ENCODE measurements around the gene C9orf50. TPM values are rescaled to one million over a fixed set of nuclear protein-coding genes. Genes with fewer than 3 reads are reported as not detected.
A peak's percentile ranks its signal among the peaks of the same experiment; 100 is the strongest.

Gene C9orf50
- total RNA-seq, 2 experiments from 2014 or later: not detected

- no peaks in the 10 kb centered on the region for H3K27me3 ChIP-seq (ENCODE audit: control insufficient read depth in 1 of 2, insufficient read depth in 2 of 2, low read length in 2 of 2)
- ChIA-PET POLR2A (no interaction called here), CTCF (no interaction called here)
- Mint-ChIP-seq H3K4me1 (ENCODE audit: low read depth) (peaks cover 3% of the 10 kb centered on the region), H3K36me3 (ENCODE audit: low read depth) (peaks cover 2% of the 10 kb centered on the region), H3K27ac (no peak overlapping the region), H3K9me3 (no peaks in the 10 kb centered on the region), H3K27me3 (no peaks in the 10 kb centered on the region), H3K4me3 (peak overlapping the region; percentile 59)
- intact Hi-C loops (cut with DNase I, micrococcal nuclease): loop anchor here in 1 of 2 experiments (10.0 kb wide), 1 partner anchor 1711 kb away; the partner anchor contains the start of genes DPM2 and PIP5KL1
- peaks cover 10% of the 10 kb centered on the region for H3K4me1 ChIP-seq (ENCODE audit: insufficient read depth, low read length)
- TF ChIP-seq CTCF (IDR thresholded peaks at IDR 0.05): no peak
- peaks cover 0 to 3% of the 10 kb centered on the region in 2 experiments for H3K9me3 ChIP-seq (ENCODE audit: control insufficient read depth in 1 of 2, insufficient read depth in 1 of 2, low read length in 2 of 2)
- ATAC-seq (ENCODE audit: poor library complexity) (no peak), DNase-seq (no peak)
- no peaks in the 10 kb centered on the region for H3K36me3 ChIP-seq (ENCODE audit: insufficient read depth, low read length)
- no peak overlapping the region for H3K4me3 ChIP-seq (ENCODE audit: low read length)
- no peak overlapping the region for H3K27ac ChIP-seq (ENCODE audit: low read depth in 1 of 2, low read length in 2 of 2)
Observed at GRCh38 chr9:129646252-129646651, 25.4 kb upstream of the C9orf50 start.

- ATAC-seq (ENCODE audit: poor library complexity) (no peak), DNase-seq (no peak)
- ChIA-PET CTCF (no interaction called here), POLR2A (no interaction called here)
- Mint-ChIP-seq H3K36me3 (ENCODE audit: low read depth) (peaks cover 6% of the 10 kb centered on the region), H3K27ac (no peak overlapping the region), H3K4me3 (peak overlapping the region; percentile 51), H3K9me3 (no peaks in the 10 kb centered on the region), H3K4me1 (ENCODE audit: low read depth) (peaks cover 8% of the 10 kb centered on the region), H3K27me3 (no peaks in the 10 kb centered on the region)
- Histone ChIP-seq H3K36me3 (ENCODE audit: insufficient read depth, low read length) (peaks cover under 1% of the 10 kb centered on the region), H3K9me3 (ENCODE audit: control insufficient read depth in 1 of 2, insufficient read depth in 1 of 2, low read length in 2 of 2) (peaks cover 0 to 3% of the 10 kb centered on the region in 2 experiments), H3K27me3 (ENCODE audit: control insufficient read depth in 1 of 2, insufficient read depth in 2 of 2, low read length in 2 of 2) (no peaks in the 10 kb centered on the region), H3K4me1 (ENCODE audit: insufficient read depth, low read length) (peaks cover 23% of the 10 kb centered on the region), H3K27ac (ENCODE audit: low read depth in 1 of 2, low read length in 2 of 2) (no peak overlapping the region), H3K4me3 (ENCODE audit: low read length) (no peak overlapping the region)
- intact Hi-C loops (cut with DNase I, micrococcal nuclease): loop anchor here in 1 of 2 experiments (5.0 to 10.0 kb wide), 3 partner anchors 92 to 1710 kb away; partner anchors contain the start of genes DPM2, PIP5KL1 and TOR1B
- no peak for TF ChIP-seq CTCF (IDR thresholded peaks at IDR 0.05)
Observed at GRCh38 chr9:129644902-129645301, 24.0 kb upstream of the C9orf50 start.

- Histone ChIP-seq H3K4me3 (ENCODE audit: low read length) (no peak overlapping the region), H3K9me3 (ENCODE audit: control insufficient read depth in 1 of 2, insufficient read depth in 1 of 2, low read length in 2 of 2) (peaks cover 0 to 3% of the 10 kb centered on the region in 2 experiments), H3K36me3 (ENCODE audit: insufficient read depth, low read length) (peaks cover 6% of the 10 kb centered on the region), H3K27ac (ENCODE audit: low read depth in 1 of 2, low read length in 2 of 2) (no peak overlapping the region), H3K27me3 (ENCODE audit: control insufficient read depth in 1 of 2, insufficient read depth in 2 of 2, low read length in 2 of 2) (no peaks in the 10 kb centered on the region), H3K4me1 (ENCODE audit: insufficient read depth, low read length) (peaks cover 28% of the 10 kb centered on the region)
- ChIA-PET POLR2A (no interaction called here), CTCF (interaction anchor here (0.6 kb wide), 1 partner anchor 317 kb away, joined by 4 read pairs; no protein-coding TSS in a partner anchor)
- Mint-ChIP-seq H3K4me1 (ENCODE audit: low read depth) (peaks cover 8% of the 10 kb centered on the region), H3K36me3 (ENCODE audit: low read depth) (peaks cover 9% of the 10 kb centered on the region), H3K4me3 (no peak overlapping the region), H3K27ac (no peak overlapping the region), H3K27me3 (no peaks in the 10 kb centered on the region), H3K9me3 (no peaks in the 10 kb centered on the region)
- no peak for ATAC-seq (ENCODE audit: poor library complexity)
- intact Hi-C loops (cut with DNase I, micrococcal nuclease): loop anchor here in 1 of 2 experiments (5.0 to 10.0 kb wide), 3 partner anchors 93 to 1710 kb away; partner anchors contain the start of genes DPM2, PIP5KL1 and TOR1B
- TF ChIP-seq CTCF (IDR thresholded peaks at IDR 0.05): no peak
- no peak for DNase-seq
Observed at GRCh38 chr9:129644365-129644764, 23.5 kb upstream of the C9orf50 start.
